KMS-11 (cell line): ENCODE measurements around the gene MXRA5.

ENCODE experiments used
- H2AFZ ChIP-seq: fragments of 200-600 bp; sonication (generic); 2 replicates; pipeline ENCODE4 v1.6.1; 2016; ENCODE audit warnings: antibody characterized with exemption, mixed run types, low read depth
- H3K27ac ChIP-seq: fragments of 200-600 bp; sonication (generic); 2 replicates; pipeline ENCODE4 v1.6.1; 2016; ENCODE audit warnings: mild to moderate bottlenecking, mixed run types
- H3K27me3 ChIP-seq: fragments of 200-600 bp; sonication (generic); 2 replicates; pipeline ENCODE4 v1.6.1; 2017; ENCODE audit warnings: mild to moderate bottlenecking, low read depth, mixed run types, moderate library complexity; ENCODE audit not compliant: insufficient read depth
- H3K36me3 ChIP-seq: fragments of 200-600 bp; sonication (generic); 2 replicates; pipeline ENCODE4 v1.6.1; 2017; ENCODE audit warnings: mild to moderate bottlenecking, mixed run types; ENCODE audit not compliant: insufficient read depth
- H3K4me1 ChIP-seq: fragments of 200-600 bp; sonication (generic); 2 replicates; pipeline ENCODE4 v1.6.1; 2016; ENCODE audit warnings: mild to moderate bottlenecking, low read depth, mixed run types; ENCODE audit not compliant: poor library complexity, severe bottlenecking
- H3K4me2 ChIP-seq: fragments of 200-600 bp; sonication (generic); 2 replicates; pipeline ENCODE4 v1.7.0; 2016; ENCODE audit warnings: mild to moderate bottlenecking, mixed run types
- H3K4me3 ChIP-seq: fragments of 200-600 bp; sonication (generic); IDR thresholded peaks from 2 replicates; pipeline ENCODE4 v1.6.1; 2017; ENCODE audit warnings: low read depth, low read length, mixed read lengths; ENCODE audit not compliant: insufficient read depth
- H3K79me2 ChIP-seq: fragments of 200-600 bp; sonication (generic); 2 replicates; pipeline ENCODE4 v1.6.1; 2016; ENCODE audit warnings: low read depth, mixed run types; ENCODE audit not compliant: insufficient read depth
- H3K9ac ChIP-seq: fragments of 200-600 bp; sonication (generic); 2 replicates; pipeline ENCODE4 v1.6.1; 2016; ENCODE audit warnings: mild to moderate bottlenecking, mixed run types
- H4K20me1 ChIP-seq: fragments of 200-600 bp; sonication (generic); 2 replicates; pipeline ENCODE4 v1.6.1; 2016; ENCODE audit warnings: mild to moderate bottlenecking, mixed run types; ENCODE audit not compliant: insufficient read depth
- TF ChIP-seq, protein P1 (sequence below): fragments of 200-600 bp; sonication (generic); conservative IDR thresholded peaks from 2 replicates; pipeline ENCODE4 v1.6.1; 2017; ENCODE audit warnings: low read depth, mild to moderate bottlenecking, antibody characterized with exemption, low read length, moderate library complexity, mixed read lengths

Gene MXRA5

DNA sequence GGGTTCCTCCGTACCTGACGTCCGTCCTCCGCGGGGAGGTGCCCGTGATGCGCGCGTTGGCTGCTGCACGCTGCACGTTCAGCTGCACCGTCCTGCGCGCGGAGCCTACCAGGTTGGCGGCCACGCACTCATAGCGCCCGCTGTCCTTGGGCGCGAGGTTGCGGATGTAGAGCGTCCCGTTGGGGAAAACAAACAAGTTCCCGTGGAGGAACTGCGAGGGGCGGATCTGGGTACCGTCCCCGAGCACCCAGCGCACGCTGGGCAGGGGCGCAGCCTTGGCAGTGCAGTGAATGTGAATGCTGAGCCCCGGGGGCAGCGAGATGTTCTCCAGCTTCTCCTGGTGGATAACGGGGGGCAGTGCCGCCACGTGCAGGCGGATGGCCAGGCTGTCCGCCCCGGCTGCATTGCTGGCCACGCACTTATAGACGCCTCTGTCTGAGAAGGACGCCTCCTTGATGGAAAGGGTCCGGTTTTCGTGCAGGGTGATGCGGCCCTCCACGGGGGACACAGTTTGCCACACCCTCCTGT, 29.2 kb downstream of the MXRA5 start:
- TF ChIP-seq, protein P1, sequence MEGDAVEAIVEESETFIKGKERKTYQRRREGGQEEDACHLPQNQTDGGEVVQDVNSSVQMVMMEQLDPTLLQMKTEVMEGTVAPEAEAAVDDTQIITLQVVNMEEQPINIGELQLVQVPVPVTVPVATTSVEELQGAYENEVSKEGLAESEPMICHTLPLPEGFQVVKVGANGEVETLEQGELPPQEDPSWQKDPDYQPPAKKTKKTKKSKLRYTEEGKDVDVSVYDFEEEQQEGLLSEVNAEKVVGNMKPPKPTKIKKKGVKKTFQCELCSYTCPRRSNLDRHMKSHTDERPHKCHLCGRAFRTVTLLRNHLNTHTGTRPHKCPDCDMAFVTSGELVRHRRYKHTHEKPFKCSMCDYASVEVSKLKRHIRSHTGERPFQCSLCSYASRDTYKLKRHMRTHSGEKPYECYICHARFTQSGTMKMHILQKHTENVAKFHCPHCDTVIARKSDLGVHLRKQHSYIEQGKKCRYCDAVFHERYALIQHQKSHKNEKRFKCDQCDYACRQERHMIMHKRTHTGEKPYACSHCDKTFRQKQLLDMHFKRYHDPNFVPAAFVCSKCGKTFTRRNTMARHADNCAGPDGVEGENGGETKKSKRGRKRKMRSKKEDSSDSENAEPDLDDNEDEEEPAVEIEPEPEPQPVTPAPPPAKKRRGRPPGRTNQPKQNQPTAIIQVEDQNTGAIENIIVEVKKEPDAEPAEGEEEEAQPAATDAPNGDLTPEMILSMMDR, result no peak
- no peaks in the 10 kb centered on the region for H4K20me1 ChIP-seq
- no peaks in the 10 kb centered on the region for H3K27me3 ChIP-seq
- no peak overlapping the region for H3K9ac ChIP-seq
- H3K4me3 ChIP-seq, result no peak overlapping the region
- no peaks in the 10 kb centered on the region for H3K4me1 ChIP-seq
- no peak overlapping the region for H3K4me2 ChIP-seq
- H3K36me3 ChIP-seq, result no peaks in the 10 kb centered on the region
- H3K27ac ChIP-seq, result no peak overlapping the region
- H2AFZ ChIP-seq, result no peak overlapping the region
- H3K79me2 ChIP-seq, result no peaks in the 10 kb centered on the region

GRCh38 chrX:3312109-3312508, 34.3 kb downstream of the MXRA5 start:
- TF ChIP-seq, protein P1, result no peak
- Histone ChIP-seq H3K4me3 (no peak overlapping the region), H3K79me2 (no peaks in the 10 kb centered on the region)

GRCh38 chrX:3307881-3308280, 38.6 kb downstream of the MXRA5 start:
- H3K4me2 ChIP-seq, result no peak overlapping the region
- no peaks in the 10 kb centered on the region for H4K20me1 ChIP-seq
- no peak overlapping the region for H3K9ac ChIP-seq
- no peak overlapping the region for H3K4me3 ChIP-seq
- H3K79me2 ChIP-seq, result no peaks in the 10 kb centered on the region
- H2AFZ ChIP-seq, result no peak overlapping the region
- H3K4me1 ChIP-seq, result no peaks in the 10 kb centered on the region
- no peaks in the 10 kb centered on the region for H3K36me3 ChIP-seq
- H3K27me3 ChIP-seq, result no peaks in the 10 kb centered on the region
- TF ChIP-seq, protein P1, result no peak
- no peak overlapping the region for H3K27ac ChIP-seq

More at GRCh38 chrX:3312109-3312508, 34.3 kb downstream of the MXRA5 start:
- Histone ChIP-seq H3K36me3 (no peaks in the 10 kb centered on the region), H3K27me3 (no peaks in the 10 kb centered on the region), H3K27ac (no peak overlapping the region), H3K4me2 (no peak overlapping the region), H3K9ac (no peak overlapping the region), H3K4me1 (no peaks in the 10 kb centered on the region), H2AFZ (no peak overlapping the region), H4K20me1 (no peaks in the 10 kb centered on the region)

GRCh38 chrX:3299636-3300035, 46.8 kb downstream of the MXRA5 start:
- no peak overlapping the region for H3K4me2 ChIP-seq
- H2AFZ ChIP-seq, result no peak overlapping the region
- no peak overlapping the region for H3K4me3 ChIP-seq
- H4K20me1 ChIP-seq, result no peaks in the 10 kb centered on the region
- no peak overlapping the region for H3K9ac ChIP-seq
- no peaks in the 10 kb centered on the region for H3K4me1 ChIP-seq
- TF ChIP-seq, protein P1, result no peak
- H3K27ac ChIP-seq, result no peak overlapping the region
- H3K79me2 ChIP-seq, result no peaks in the 10 kb centered on the region
- no peaks in the 10 kb centered on the region for H3K36me3 ChIP-seq
- no peaks in the 10 kb centered on the region for H3K27me3 ChIP-seq
